D721Med (cell line): ENCODE results near the gene FOXL3.

Source experiments
- DNase-seq: peaks from one replicate; pipeline ENCODE4 v3.0.0; 2011; ENCODE audit warnings: low spot score; ENCODE audit not compliant: insufficient read length
- FAIRE-seq: peaks from 2 replicates; lab custom pipeline; 2011; peaks lifted over from hg19 to GRCh38; lab: Jason Lieb, UNC
- TF ChIP-seq, protein P1 (sequence below): IDR thresholded peaks from 2 replicates; pipeline ENCODE4 v1.5.1; 2012; ENCODE audit warnings: mild to moderate bottlenecking, control low read depth; ENCODE audit not compliant: insufficient read depth; ENCODE audit errors: missing control alignments

FOXL3 gene

DNA sequence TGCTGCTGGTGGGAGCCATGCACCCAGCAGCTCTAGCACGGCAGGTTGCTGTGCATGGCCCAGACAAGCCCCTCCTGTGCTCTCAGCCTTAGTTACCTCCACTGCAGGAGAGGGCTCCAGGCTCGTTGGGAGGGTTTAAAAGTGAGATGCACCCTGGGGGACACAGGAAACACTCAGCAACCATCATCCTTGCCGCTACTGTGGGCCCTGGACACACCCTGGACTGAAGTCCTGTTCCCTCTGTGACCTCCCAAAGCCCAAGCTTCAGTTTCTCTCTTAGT lies 49.0 kb downstream of the FOXL3 start:
- TF ChIP-seq, protein P1, sequence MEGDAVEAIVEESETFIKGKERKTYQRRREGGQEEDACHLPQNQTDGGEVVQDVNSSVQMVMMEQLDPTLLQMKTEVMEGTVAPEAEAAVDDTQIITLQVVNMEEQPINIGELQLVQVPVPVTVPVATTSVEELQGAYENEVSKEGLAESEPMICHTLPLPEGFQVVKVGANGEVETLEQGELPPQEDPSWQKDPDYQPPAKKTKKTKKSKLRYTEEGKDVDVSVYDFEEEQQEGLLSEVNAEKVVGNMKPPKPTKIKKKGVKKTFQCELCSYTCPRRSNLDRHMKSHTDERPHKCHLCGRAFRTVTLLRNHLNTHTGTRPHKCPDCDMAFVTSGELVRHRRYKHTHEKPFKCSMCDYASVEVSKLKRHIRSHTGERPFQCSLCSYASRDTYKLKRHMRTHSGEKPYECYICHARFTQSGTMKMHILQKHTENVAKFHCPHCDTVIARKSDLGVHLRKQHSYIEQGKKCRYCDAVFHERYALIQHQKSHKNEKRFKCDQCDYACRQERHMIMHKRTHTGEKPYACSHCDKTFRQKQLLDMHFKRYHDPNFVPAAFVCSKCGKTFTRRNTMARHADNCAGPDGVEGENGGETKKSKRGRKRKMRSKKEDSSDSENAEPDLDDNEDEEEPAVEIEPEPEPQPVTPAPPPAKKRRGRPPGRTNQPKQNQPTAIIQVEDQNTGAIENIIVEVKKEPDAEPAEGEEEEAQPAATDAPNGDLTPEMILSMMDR: no peak
- no peak for FAIRE-seq
- DNase-seq: no peak

DNA sequence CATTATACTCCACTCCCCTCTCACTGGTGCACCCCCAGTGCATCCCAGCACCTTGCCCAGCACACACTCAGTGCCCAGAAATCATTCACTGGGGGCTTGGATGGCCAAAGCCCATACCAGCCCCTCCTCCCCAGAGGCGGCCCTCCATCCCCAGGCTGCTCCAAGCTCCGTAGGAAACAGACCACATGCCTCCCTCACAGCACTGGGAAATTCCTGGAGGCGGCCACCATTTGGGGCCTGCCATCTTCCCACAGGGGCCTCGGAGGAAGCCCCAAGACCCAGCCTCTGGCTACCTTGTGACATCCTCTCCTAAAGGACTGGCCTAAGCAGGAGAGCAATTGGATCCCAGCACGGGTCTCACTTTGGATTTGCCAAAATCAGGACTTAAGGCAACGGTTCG lies 49.7 kb downstream of the FOXL3 start:
- FAIRE-seq (no peak), DNase-seq (no peak)
- TF ChIP-seq, protein P1: no peak

DNA sequence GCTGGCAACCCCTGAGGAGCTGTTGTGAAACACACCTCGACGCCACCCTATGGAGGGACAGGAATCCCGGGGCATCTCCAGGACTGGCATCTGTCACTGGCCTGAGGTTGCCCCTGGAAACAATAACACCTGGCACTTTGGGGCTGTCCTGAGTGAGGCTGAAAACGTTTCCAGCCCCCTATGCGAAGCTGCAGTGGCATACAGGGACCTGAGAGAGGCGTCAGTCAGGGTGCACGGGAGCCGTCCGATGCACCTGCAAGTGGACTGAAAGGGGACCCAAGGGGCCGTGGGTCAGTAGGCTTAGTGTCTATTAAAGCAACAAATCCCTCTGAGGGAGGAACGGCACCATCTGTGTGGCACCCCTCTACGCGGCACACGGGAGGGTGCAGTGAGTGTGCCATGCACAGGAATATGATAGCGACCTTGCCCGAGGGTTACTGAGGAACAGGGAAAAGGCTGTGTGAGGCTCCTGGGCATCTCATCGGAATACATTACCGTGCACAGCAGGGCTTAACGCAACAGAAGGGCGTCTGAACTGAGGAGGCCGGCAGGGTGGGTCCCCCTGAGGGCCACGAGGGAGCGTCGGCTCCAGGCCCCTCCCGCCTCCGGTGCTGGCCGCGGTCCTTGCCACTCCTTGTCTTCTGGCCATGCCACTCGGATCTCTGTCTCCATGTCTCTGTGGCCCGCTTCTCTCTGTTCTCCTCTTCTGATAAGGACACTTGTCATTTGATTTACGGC lies 50.4 kb downstream of the FOXL3 start:
- no peak for DNase-seq
- no peak for FAIRE-seq
- TF ChIP-seq, protein P1: no peak
